HG02981 (cell line): ENCODE results near the gene PPAT.
"Not testable (repeated sequence)": the region's sequence is repeated elsewhere in the genome, so short reads cannot be mapped to it uniquely, and the experiment has no call there.

Experiments
- ATAC-seq: cut with Tn5 transposase; IDR thresholded peaks from one replicate; pipeline ENCODE4 v1.9.1; 2021; ENCODE audit warnings: mild to moderate bottlenecking, moderate library complexity; ENCODE audit not compliant: unreplicated experiment

PPAT gene

GRCh38 chr4:56435140-56435926 lies at the start of gene PPAT:
PPAT (minus strand) TSS chr4:56435615; CDS start chr4:56435477, 138 bp downstream.
- peak; percentile 72 for ATAC-seq

GRCh38 chr4:56480691-56481090 lies 45.3 kb upstream of the PPAT start:
- no peak for ATAC-seq

GRCh38 chr4:56477192-56477702 lies 41.8 kb upstream of the PPAT start:
- ATAC-seq, result no peak

- ATAC-seq, result no peak
Observed at GRCh38 chr4:56475917-56476316, 40.5 kb upstream of the PPAT start.

- no peak for ATAC-seq
Observed at GRCh38 chr4:56469489-56470210, 34.2 kb upstream of the PPAT start.

- peak; percentile 38 for ATAC-seq
Observed at GRCh38 chr4:56468097-56468422, 32.6 kb upstream of the PPAT start.

- ATAC-seq, result peak; percentile 96
Observed at GRCh38 chr4:56467284-56468096, 32.1 kb upstream of the PPAT start, which contains the start of gene SRP72. SRP72 (plus strand) TSS chr4:56467617; CDS start chr4:56467636, 19 bp downstream.

- ATAC-seq, result no peak
Observed at GRCh38 chr4:56466910-56467283, 31.5 kb upstream of the PPAT start.

GRCh38 chr4:56466296-56466761 lies 30.9 kb upstream of the PPAT start:
- ATAC-seq, result not testable (repeated sequence)

- ATAC-seq, result no peak
Observed at GRCh38 chr4:56465599-56466295, 30.3 kb upstream of the PPAT start.

- no peak for ATAC-seq
Observed at GRCh38 chr4:56464581-56464980, 29.2 kb upstream of the PPAT start.

- ATAC-seq, result no peak
Observed at GRCh38 chr4:56463711-56464110, 28.3 kb upstream of the PPAT start.

- ATAC-seq, result no peak
Observed at GRCh38 chr4:56462157-56462556, 26.7 kb upstream of the PPAT start.

GRCh38 chr4:56460085-56460484 lies 24.7 kb upstream of the PPAT start:
- ATAC-seq, result no peak

GRCh38 chr4:56450342-56450741 lies 14.9 kb upstream of the PPAT start:
- no peak for ATAC-seq

GRCh38 chr4:56449475-56449874 lies 14.1 kb upstream of the PPAT start:
- not testable (repeated sequence) for ATAC-seq

GRCh38 chr4:56448301-56448700 lies 12.9 kb upstream of the PPAT start:
- no peak for ATAC-seq

GRCh38 chr4:56445699-56446098 lies 10.3 kb upstream of the PPAT start:
- no peak for ATAC-seq

- ATAC-seq, result no peak
Observed at GRCh38 chr4:56444719-56445118, 9.3 kb upstream of the PPAT start.

- ATAC-seq, result no peak
Observed at GRCh38 chr4:56440983-56441382, 5.6 kb upstream of the PPAT start.

GRCh38 chr4:56438766-56439165 lies 3.4 kb upstream of the PPAT start:
- ATAC-seq, result no peak
